Endothelial cell of umbilical vein (primary cell): ENCODE measurements around the gene SEMA4D. TPM values are rescaled to one million over a fixed set of nuclear protein-coding genes. Genes with fewer than 3 reads are reported as not detected.

Experiments used
- BruUV-seq: library from RNA; stranded (reverse); fragments of 400-500 nt; replicated peaks from 2 replicates; lab custom pipeline; 2021; lab: Mats Ljungman, UMichigan
- CTCF ChIA-PET: fragments of 300-600, 350-600 bp; sonication (Branson Sonifier 250); formaldehyde crosslinking; loops from one replicate; lab custom pipeline; 2021; ENCODE audit warnings: antibody characterized with exemption, inconsistent platforms; lab: Charles Lee
- POLR2A ChIA-PET: fragments of 300-600, 350-600 bp; sonication (Branson Sonifier 250); formaldehyde crosslinking; loops from one replicate; lab custom pipeline; 2021; ENCODE audit warnings: antibody characterized with exemption, inconsistent platforms; lab: Charles Lee
- DNase-seq: peaks from one replicate; pipeline ENCODE4 v3.0.0-alpha.2; 2011; ENCODE audit warnings: low read depth, low spot score
- FAIRE-seq: peaks from 2 replicates; lab custom pipeline; 2011; peaks lifted over from hg19 to GRCh38; lab: Jason Lieb, UNC
- H2AFZ ChIP-seq: 2 replicates; pipeline ENCODE4 v1.6.0; 2012; ENCODE audit warnings: low read depth, low read length, control low read depth, inconsistent platforms
- H3K27ac ChIP-seq: 2 replicates; pipeline ENCODE4 v1.5.1; 2011; ENCODE audit warnings: low read depth, mild to moderate bottlenecking, control low read depth, low read length, moderate library complexity; ENCODE audit not compliant: insufficient read depth
- H3K27me3 ChIP-seq, 2 experiments: 2 replicates each; pipeline versions ENCODE4 v1.6.0 to v1.6.1; 2011; ENCODE audit warnings: low read length in 2 of 2, mixed read lengths in 1 of 2; ENCODE audit not compliant: control insufficient read depth in 2 of 2, insufficient read depth in 2 of 2
- H3K36me3 ChIP-seq, 2 experiments: 2 replicates in 1 of 2; 3 replicates in 1 of 2; pipeline ENCODE4 v1.5.1; 2011; ENCODE audit warnings: low read length in 2 of 2, mild to moderate bottlenecking in 1 of 2, moderate library complexity in 1 of 2; ENCODE audit not compliant: control insufficient read depth in 2 of 2, insufficient read depth in 2 of 2; ENCODE audit errors: extremely low read depth in 1 of 2
- H3K4me1 ChIP-seq: 3 replicates; pipeline ENCODE4 v1.5.1; 2011; ENCODE audit warnings: mild to moderate bottlenecking, low read length; ENCODE audit not compliant: control insufficient read depth, insufficient read depth; ENCODE audit errors: extremely low read depth
- H3K4me2 ChIP-seq: 2 replicates; pipeline ENCODE4 v1.6.1; 2011; ENCODE audit warnings: low read length, control low read depth, mixed read lengths; ENCODE audit not compliant: insufficient read depth
- H3K4me3 ChIP-seq, 3 experiments: fragments of 200-600 bp in 1 of 3; sonication (generic), shearing (Covaris generic) in 1 of 3; replicated peaks in 1 of 3; 2 replicates each; pipeline ENCODE4 v1.5.1; 2011 to 2016; ENCODE audit warnings: control low read depth in 3 of 3, low read length in 3 of 3, mild to moderate bottlenecking in 2 of 3, inconsistent platforms in 1 of 3, low read depth in 1 of 3, moderate library complexity in 1 of 3; ENCODE audit not compliant: insufficient read depth in 1 of 3
- H3K79me2 ChIP-seq: 2 replicates; pipeline ENCODE4 v1.6.0; 2012; ENCODE audit warnings: low read length, inconsistent platforms; ENCODE audit not compliant: control insufficient read depth, insufficient read depth
- H3K9ac ChIP-seq: replicated peaks from 2 replicates; pipeline ENCODE3; 2011; ENCODE audit warnings: low read length, control low read depth; ENCODE audit not compliant: insufficient read depth; ENCODE audit errors: extremely low read depth
- H3K9me1 ChIP-seq: replicated peaks from 3 replicates; pipeline ENCODE4 v1.6.0; 2011; ENCODE audit warnings: mild to moderate bottlenecking, low read length; ENCODE audit not compliant: control insufficient read depth, insufficient read depth; ENCODE audit errors: extremely low read depth
- H3K9me3 ChIP-seq: replicated peaks from 2 replicates; pipeline ENCODE4 v1.5.1; 2012; ENCODE audit warnings: low read length, inconsistent platforms; ENCODE audit not compliant: control insufficient read depth, insufficient read depth
- H4K20me1 ChIP-seq: replicated peaks from 2 replicates; pipeline ENCODE3; 2011; ENCODE audit warnings: mild to moderate bottlenecking, low read length; ENCODE audit not compliant: control insufficient read depth, insufficient read depth; ENCODE audit errors: extremely low read depth
- EZH2 ChIP-seq: IDR thresholded peaks from 2 replicates; pipeline ENCODE4 v1.6.1; 2012; ENCODE audit warnings: borderline replicate concordance, low read depth, mild to moderate bottlenecking, moderate library complexity, low read length, inconsistent platforms; ENCODE audit not compliant: severe bottlenecking
- FOS ChIP-seq: IDR thresholded peaks from 2 replicates; pipeline ENCODE4 v1.6.1; 2011; ENCODE audit warnings: mild to moderate bottlenecking, low read length, moderate library complexity, borderline replicate concordance; ENCODE audit not compliant: insufficient read depth
- GATA2 ChIP-seq: IDR thresholded peaks from 2 replicates; pipeline ENCODE4 v1.7.0; 2011; ENCODE audit warnings: low read depth, mild to moderate bottlenecking, moderate library complexity, mixed read lengths, low read length; ENCODE audit not compliant: insufficient read length, insufficient read depth
- JUN ChIP-seq: IDR thresholded peaks from 2 replicates; pipeline ENCODE4 v1.6.1; 2011; ENCODE audit warnings: borderline replicate concordance, low read depth; ENCODE audit not compliant: insufficient read length, insufficient read depth
- MAX ChIP-seq: IDR thresholded peaks from 2 replicates; pipeline ENCODE4 v1.6.1; 2011; ENCODE audit not compliant: insufficient read depth, insufficient read length
- POLR2A ChIP-seq: IDR thresholded peaks from 2 replicates; pipeline ENCODE4 v1.6.1; 2012; ENCODE audit warnings: low read depth, mild to moderate bottlenecking, control low read depth, low read length
- POLR2AphosphoS5 ChIP-seq: IDR thresholded peaks from 2 replicates; pipeline ENCODE4 v1.6.1; 2012; ENCODE audit warnings: low read depth, mild to moderate bottlenecking, control low read depth, low read length, moderate library complexity; ENCODE audit not compliant: insufficient read depth
- dilution Hi-C: fragments of 300-500 bp; cut with MboI; formaldehyde crosslinking; loops from one replicate; pipeline ENCODE4 v1.15.0; 2019; ENCODE audit warnings: low sequenced_read_pairs; ENCODE audit not compliant: extremely low pct_ligation_motif_present
- intact Hi-C: fragments of 100-400 bp; cut with micrococcal nuclease; formaldehyde crosslinking; loops from one replicate; pipeline ENCODE4 v1.10.0; 2022
- polyA plus RNA-seq, 4 experiments: library from polyadenylated mRNA; depleted of rRNA in 3 of 4; stranded (reverse) in 3 of 4; unstranded in 1 of 4; fragments of >200 nt; gene quantifications; 2 replicates each; pipeline versions ENCODE4 v1.2.1 to v1.2.3, GENCODE V29; 2011 to 2012; ENCODE audit warnings: missing spikeins in 1 of 4
- total RNA-seq: library from RNA; stranded (reverse); gene quantifications from 2 replicates; pipeline ENCODE4 v1.2.3, GENCODE V29; 2021
- TF ChIP-seq, protein P1 (sequence below), 2 donors: IDR thresholded peaks; 1 replicate in 1 of 2; 2 replicates in 1 of 2; pipeline ENCODE4 v1.5.1; 2011; ENCODE audit warnings: low read length in 2 of 2, mild to moderate bottlenecking in 2 of 2, moderate library complexity in 2 of 2, control low read depth in 1 of 2, inconsistent platforms in 1 of 2, low read depth in 1 of 2; ENCODE audit not compliant: insufficient read depth in 1 of 2; ENCODE audit errors: extremely low read depth in 1 of 2

Gene SEMA4D
- total and polyA plus RNA-seq, 2 donors (not counting 3 experiments of a cell fraction or from before 2014, with no cell fraction given), result 3.9 to 15.7 TPM

- POLR2A ChIA-PET, result no interaction called here
- intact Hi-C loops, result no loop called here
- no peaks in the 10 kb centered on the region for H3K27me3 ChIP-seq
- H3K79me2 ChIP-seq, result no peaks in the 10 kb centered on the region
- H3K4me2 ChIP-seq, result no peak overlapping the region
- no peaks in the 10 kb centered on the region for H3K9me1 ChIP-seq
- H3K4me1 ChIP-seq, result no peaks in the 10 kb centered on the region
- H3K9me3 ChIP-seq, result no peaks in the 10 kb centered on the region
- no peak overlapping the region for H3K4me3 ChIP-seq
- no TSS peak for BruUV-seq
- dilution Hi-C loops, result no loop called here
- no peaks in the 10 kb centered on the region for H4K20me1 ChIP-seq
- no peaks in the 10 kb centered on the region for H3K36me3 ChIP-seq
- no peak for DNase-seq
- H2AFZ ChIP-seq, result no peak overlapping the region
- no peak overlapping the region for H3K27ac ChIP-seq
- FAIRE-seq, result no peak
- CTCF ChIA-PET, result no interaction called here
- no peak overlapping the region for H3K9ac ChIP-seq
- TF ChIP-seq FOS (no peak), POLR2AphosphoS5 (no peak), EZH2 (no peak), MAX (no peak), POLR2A (no peak), GATA2 (no peak), JUN (no peak)
- TF ChIP-seq, protein P1, sequence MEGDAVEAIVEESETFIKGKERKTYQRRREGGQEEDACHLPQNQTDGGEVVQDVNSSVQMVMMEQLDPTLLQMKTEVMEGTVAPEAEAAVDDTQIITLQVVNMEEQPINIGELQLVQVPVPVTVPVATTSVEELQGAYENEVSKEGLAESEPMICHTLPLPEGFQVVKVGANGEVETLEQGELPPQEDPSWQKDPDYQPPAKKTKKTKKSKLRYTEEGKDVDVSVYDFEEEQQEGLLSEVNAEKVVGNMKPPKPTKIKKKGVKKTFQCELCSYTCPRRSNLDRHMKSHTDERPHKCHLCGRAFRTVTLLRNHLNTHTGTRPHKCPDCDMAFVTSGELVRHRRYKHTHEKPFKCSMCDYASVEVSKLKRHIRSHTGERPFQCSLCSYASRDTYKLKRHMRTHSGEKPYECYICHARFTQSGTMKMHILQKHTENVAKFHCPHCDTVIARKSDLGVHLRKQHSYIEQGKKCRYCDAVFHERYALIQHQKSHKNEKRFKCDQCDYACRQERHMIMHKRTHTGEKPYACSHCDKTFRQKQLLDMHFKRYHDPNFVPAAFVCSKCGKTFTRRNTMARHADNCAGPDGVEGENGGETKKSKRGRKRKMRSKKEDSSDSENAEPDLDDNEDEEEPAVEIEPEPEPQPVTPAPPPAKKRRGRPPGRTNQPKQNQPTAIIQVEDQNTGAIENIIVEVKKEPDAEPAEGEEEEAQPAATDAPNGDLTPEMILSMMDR (IDR thresholded peaks at IDR 0.05; ENCODE audit: extremely low read depth in 1 of 2, insufficient read depth in 1 of 2, low read depth in 1 of 2, low read length in 2 of 2), result no peak
Observed at GRCh38 chr9:89468281-89468960, 29.5 kb downstream of the SEMA4D start.
